GM23338 (cell line): ENCODE measurements around the gene DYNLT3. TPM values are rescaled to one million over a fixed set of nuclear protein-coding genes. Genes with fewer than 3 reads are reported as not detected.
A peak's percentile ranks its signal among the peaks of the same experiment; 100 is the strongest.

ENCODE experiments used
- ATAC-seq: fragments of 200-7000 bp; cut with Tn5 transposase; 3 replicates; pipeline ENCODE4 v1.9.1; 2020
- DNase-seq: peaks from one replicate; pipeline ENCODE4 v3.0.0-alpha.2; 2015; ENCODE audit warnings: low spot score
- H2AFZ ChIP-seq: fragments of 200-600 bp; sonication (generic); 2 replicates; pipeline ENCODE4 v1.8.0; 2016; ENCODE audit warnings: antibody characterized with exemption, mild to moderate bottlenecking, moderate library complexity
- H3F3A ChIP-seq: fragments of 200-600 bp; sonication (generic); replicated peaks from 2 replicates; pipeline ENCODE4 v1.8.0; 2017; ENCODE audit warnings: antibody characterized with exemption, mixed run types, low read depth
- H3K27ac ChIP-seq: fragments of 200-600 bp; sonication (generic); 2 replicates; pipeline ENCODE4 v1.6.1; 2016; ENCODE audit warnings: low read depth
- H3K27me3 ChIP-seq: fragments of 200-600 bp; sonication (generic); 2 replicates; pipeline ENCODE4 v1.8.0; 2016; ENCODE audit warnings: mild to moderate bottlenecking, mixed run types, moderate library complexity; ENCODE audit not compliant: insufficient read depth
- H3K36me3 ChIP-seq: fragments of 200-600 bp; sonication (generic); 2 replicates; pipeline ENCODE4 v1.8.0; 2016; ENCODE audit warnings: mild to moderate bottlenecking; ENCODE audit not compliant: insufficient read depth
- H3K4me1 ChIP-seq: fragments of 200-600 bp; sonication (generic); 2 replicates; pipeline ENCODE4 v1.8.0; 2016; ENCODE audit warnings: mild to moderate bottlenecking, moderate library complexity; ENCODE audit not compliant: insufficient read depth
- H3K4me2 ChIP-seq: fragments of 200-600 bp; sonication (generic); 2 replicates; pipeline ENCODE4 v1.7.1; 2017; ENCODE audit warnings: mixed run types
- H3K4me3 ChIP-seq: fragments of 200-600 bp; sonication (generic); 2 replicates; pipeline ENCODE4 v1.6.1; 2016; ENCODE audit warnings: mixed run types
- H3K79me2 ChIP-seq: fragments of 200-600 bp; sonication (generic); replicated peaks from 2 replicates; pipeline ENCODE4 v1.8.0; 2017; ENCODE audit warnings: mild to moderate bottlenecking; ENCODE audit not compliant: insufficient read depth
- H3K9me2 ChIP-seq: fragments of 200-600 bp; sonication (generic); 2 replicates; pipeline ENCODE4 v1.8.0; 2017; ENCODE audit not compliant: insufficient read depth
- H4K20me1 ChIP-seq: fragments of 200-600 bp; sonication (generic); replicated peaks from 2 replicates; pipeline ENCODE4 v1.8.0; 2017; ENCODE audit warnings: mild to moderate bottlenecking; ENCODE audit not compliant: insufficient read depth
- H3K27ac Mint-ChIP-seq: 2 replicates; pipeline ENCODE4 v1.8.0; 2020; ENCODE audit warnings: inconsistent platforms, mild to moderate bottlenecking, moderate library complexity, mixed read lengths
- H3K27me3 Mint-ChIP-seq: 3 replicates; pipeline ENCODE4 v1.8.0; 2022; ENCODE audit warnings: low read depth, mild to moderate bottlenecking, moderate library complexity, mixed read lengths, inconsistent platforms; ENCODE audit not compliant: insufficient read depth, poor library complexity
- H3K36me3 Mint-ChIP-seq: 3 replicates; pipeline ENCODE4 v1.8.0; 2021; ENCODE audit warnings: low read depth, mild to moderate bottlenecking, inconsistent platforms, moderate library complexity, mixed read lengths
- H3K4me1 Mint-ChIP-seq: 3 replicates; pipeline ENCODE4 v1.8.0; 2020; ENCODE audit warnings: mild to moderate bottlenecking, inconsistent platforms, mixed read lengths
- H3K4me3 Mint-ChIP-seq: 3 replicates; pipeline ENCODE4 v1.8.0; 2021; ENCODE audit warnings: moderate library complexity, mild to moderate bottlenecking, inconsistent platforms, mixed read lengths
- H3K9me3 Mint-ChIP-seq: 3 replicates; pipeline ENCODE4 v1.8.0; 2020; ENCODE audit warnings: moderate library complexity, mild to moderate bottlenecking, inconsistent platforms, mixed read lengths
- CREB1 ChIP-seq: fragments of 250-450 bp; sonication (Bioruptor Pico); IDR thresholded peaks from 2 replicates; pipeline ENCODE4 v1.5.0; 2020; ENCODE audit warnings: low read depth, mild to moderate bottlenecking, moderate library complexity
- JUNB ChIP-seq: IDR thresholded peaks from one replicate; pipeline ENCODE4 v1.6.1; 2016; ENCODE audit warnings: antibody characterized with exemption; ENCODE audit not compliant: unreplicated experiment
- NANOG ChIP-seq: IDR thresholded peaks from 2 replicates; pipeline ENCODE4 v1.6.1; 2016; ENCODE audit warnings: antibody characterized with exemption, borderline replicate concordance
- STAT1 ChIP-seq: IDR thresholded peaks from one replicate; pipeline ENCODE4 v1.6.1; 2016; ENCODE audit warnings: antibody characterized with exemption; ENCODE audit not compliant: unreplicated experiment
- ZNF114 ChIP-seq: fragments of 250-450 bp; sonication (Bioruptor Pico); IDR thresholded peaks from 2 replicates; pipeline ENCODE4 v1.5.0; 2020; ENCODE audit warnings: mild to moderate bottlenecking, moderate library complexity
- ZNF331 ChIP-seq: fragments of 250-450 bp; sonication (Bioruptor Pico); IDR thresholded peaks from 2 replicates; pipeline ENCODE4 v1.5.0; 2020; ENCODE audit warnings: low read depth, mild to moderate bottlenecking, moderate library complexity
- polyA plus RNA-seq: library from polyadenylated mRNA; unstranded; fragments of >200 nt; fragmentation: Nextera tagmentation; extraction: Ambion mirVana; gene quantifications from 2 replicates; pipeline ENCODE4 v1.2.1, GENCODE V29; 2016
- total RNA-seq: library from RNA; depleted of rRNA; stranded (reverse); fragments of >200 nt; shearing (Covaris generic); gene quantifications from 2 replicates; pipeline ENCODE4 v1.2.3, GENCODE V29; 2014
- TF ChIP-seq, protein P1 (sequence below), 2 experiments: fragments of 200-600 bp in 1 of 2; sonication (generic) in 1 of 2; conservative IDR thresholded peaks; 2 replicates each; pipeline versions ENCODE4 v1.5.1 to v1.6.1; 2016 to 2017; ENCODE audit warnings: antibody characterized with exemption in 2 of 2, low read depth in 2 of 2, mild to moderate bottlenecking in 2 of 2, moderate library complexity in 1 of 2
- TF ChIP-seq, protein P2 (sequence below): IDR thresholded peaks from 2 replicates; pipeline ENCODE4 v1.6.1; 2016; ENCODE audit warnings: antibody characterized with exemption

The DYNLT3 gene
- total and polyA plus RNA-seq, 2 experiments from 2014 or later = 6.5 to 8.1 TPM

DNA sequence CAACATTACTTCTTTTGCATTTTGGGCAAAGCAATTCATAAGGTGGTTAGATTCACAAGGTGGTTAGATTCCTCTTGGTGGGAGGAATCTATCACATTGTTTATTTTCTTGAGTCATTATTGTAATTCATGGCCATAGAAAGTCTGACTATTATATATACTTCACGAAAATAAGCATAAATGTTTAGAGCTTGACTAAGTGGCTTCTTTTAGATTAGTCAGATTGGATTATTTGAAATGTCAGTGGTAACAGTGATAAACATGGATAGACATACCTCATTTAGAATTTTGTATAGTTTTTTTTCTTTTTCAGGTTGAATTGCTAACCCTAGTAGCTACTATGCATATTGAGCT, 24.9 kb upstream of the DYNLT3 start:
- H3K27me3 Mint-ChIP-seq = no peaks in the 10 kb centered on the region
- no peaks in the 10 kb centered on the region for H3K27me3 ChIP-seq
- H3K9me3 Mint-ChIP-seq = peaks cover 3% of the 10 kb centered on the region; the same call in 1 of the 3 replicates
- H4K20me1 ChIP-seq = no peaks in the 10 kb centered on the region
- H3K27ac ChIP-seq = no peak overlapping the region
- no peak for DNase-seq
- no peaks in the 10 kb centered on the region for H3K9me2 ChIP-seq
- H3K27ac Mint-ChIP-seq = no peak overlapping the region
- H3K79me2 ChIP-seq = no peaks in the 10 kb centered on the region
- no peak for ATAC-seq
- no peak overlapping the region for H3K4me2 ChIP-seq
- no peak overlapping the region for H3K4me3 ChIP-seq
- no peaks in the 10 kb centered on the region for H3K36me3 Mint-ChIP-seq
- no peak for TF ChIP-seq ZNF114 (CRISPR knock-in tag)
- H3K4me1 Mint-ChIP-seq = no peaks in the 10 kb centered on the region
- H3K4me3 Mint-ChIP-seq = no peak overlapping the region
- H2AFZ ChIP-seq = no peak overlapping the region
- H3K36me3 ChIP-seq = no peaks in the 10 kb centered on the region
- H3F3A ChIP-seq = no peaks in the 10 kb centered on the region
- H3K4me1 ChIP-seq = no peaks in the 10 kb centered on the region

DNA sequence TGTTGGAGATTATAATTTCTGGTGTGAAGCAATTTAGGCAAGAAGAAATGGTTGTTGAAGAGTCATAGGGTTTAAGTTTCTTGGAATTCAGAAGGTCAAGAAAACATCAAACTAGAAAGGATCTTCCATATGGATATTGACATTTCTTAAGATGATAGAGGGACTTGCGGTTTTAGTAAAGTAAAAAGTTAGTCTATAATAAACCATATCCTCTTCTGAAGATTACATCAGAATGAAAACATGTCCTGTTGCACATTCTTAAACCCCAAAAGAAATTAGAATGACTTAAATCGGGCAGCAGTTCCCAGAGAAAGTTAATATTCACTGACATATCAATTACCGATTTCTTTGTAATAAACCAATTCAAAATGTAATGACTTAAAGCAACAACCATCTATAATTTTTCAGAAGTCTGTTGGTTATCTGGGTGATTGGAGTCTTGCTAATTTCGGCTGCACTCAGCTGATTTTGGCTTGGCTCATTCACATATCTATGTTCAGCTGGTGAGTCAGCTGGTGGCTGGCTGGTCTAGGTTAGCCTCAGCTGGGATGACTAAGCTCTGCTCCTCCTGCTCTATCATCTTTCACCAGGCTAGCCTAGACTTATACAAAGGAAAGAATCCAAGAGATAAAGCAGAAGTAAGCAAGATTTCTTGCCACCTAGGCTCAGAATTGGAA, 24.4 kb upstream of the DYNLT3 start:
- H3K27ac Mint-ChIP-seq = no peak overlapping the region
- H3K27ac ChIP-seq = no peak overlapping the region

DNA sequence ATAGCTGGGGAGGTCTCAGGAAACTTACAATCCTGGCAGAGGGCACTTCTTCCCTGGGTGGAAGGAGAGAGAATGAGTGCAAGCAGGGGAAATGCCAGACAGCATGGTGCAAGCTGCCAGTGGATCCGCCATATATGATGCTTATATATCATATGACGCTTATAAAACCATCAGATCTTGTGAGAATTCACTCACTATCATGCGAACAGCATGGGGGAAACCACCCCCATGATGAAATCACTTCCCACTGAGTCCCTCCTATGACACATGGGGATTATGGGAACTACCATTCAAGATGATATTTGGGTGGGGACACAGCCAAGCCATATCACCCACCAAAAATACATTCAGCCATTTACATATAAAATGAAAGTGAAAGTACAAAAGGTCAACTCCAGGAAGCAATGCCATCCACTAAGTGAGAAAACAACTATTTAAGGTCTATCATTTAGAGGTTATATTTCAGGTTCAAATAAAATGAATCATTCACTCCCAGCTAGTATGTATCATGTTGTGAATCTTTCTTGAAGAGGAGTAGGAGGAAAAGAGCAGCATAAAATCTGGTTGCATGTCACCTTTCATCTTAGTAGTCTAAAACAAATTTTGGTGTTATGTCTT, 20.3 kb upstream of the DYNLT3 start:
- Histone ChIP-seq H4K20me1 (no peaks in the 10 kb centered on the region), H3F3A (no peaks in the 10 kb centered on the region), H3K4me3 (no peak overlapping the region), H3K4me1 (no peaks in the 10 kb centered on the region), H3K9me2 (no peaks in the 10 kb centered on the region), H3K27ac (no peak overlapping the region), H3K79me2 (no peaks in the 10 kb centered on the region), H3K4me2 (no peak overlapping the region), H3K27me3 (no peaks in the 10 kb centered on the region), H2AFZ (no peak overlapping the region), H3K36me3 (no peaks in the 10 kb centered on the region)
- Mint-ChIP-seq H3K27me3 (no peaks in the 10 kb centered on the region), H3K4me3 (no peak overlapping the region), H3K27ac (no peak overlapping the region), H3K4me1 (0 out of 3 replicates have a peak, but pooled peaks cover 2% of the 10 kb centered on the region), H3K36me3 (0 out of 3 replicates have a peak, but pooled peaks cover 3% of the 10 kb centered on the region), H3K9me3 (peaks cover 7% of the 10 kb centered on the region; the same call in 2 of the 3 replicates)
- ATAC-seq = no peak
- no peak for DNase-seq
- TF ChIP-seq, protein P1, sequence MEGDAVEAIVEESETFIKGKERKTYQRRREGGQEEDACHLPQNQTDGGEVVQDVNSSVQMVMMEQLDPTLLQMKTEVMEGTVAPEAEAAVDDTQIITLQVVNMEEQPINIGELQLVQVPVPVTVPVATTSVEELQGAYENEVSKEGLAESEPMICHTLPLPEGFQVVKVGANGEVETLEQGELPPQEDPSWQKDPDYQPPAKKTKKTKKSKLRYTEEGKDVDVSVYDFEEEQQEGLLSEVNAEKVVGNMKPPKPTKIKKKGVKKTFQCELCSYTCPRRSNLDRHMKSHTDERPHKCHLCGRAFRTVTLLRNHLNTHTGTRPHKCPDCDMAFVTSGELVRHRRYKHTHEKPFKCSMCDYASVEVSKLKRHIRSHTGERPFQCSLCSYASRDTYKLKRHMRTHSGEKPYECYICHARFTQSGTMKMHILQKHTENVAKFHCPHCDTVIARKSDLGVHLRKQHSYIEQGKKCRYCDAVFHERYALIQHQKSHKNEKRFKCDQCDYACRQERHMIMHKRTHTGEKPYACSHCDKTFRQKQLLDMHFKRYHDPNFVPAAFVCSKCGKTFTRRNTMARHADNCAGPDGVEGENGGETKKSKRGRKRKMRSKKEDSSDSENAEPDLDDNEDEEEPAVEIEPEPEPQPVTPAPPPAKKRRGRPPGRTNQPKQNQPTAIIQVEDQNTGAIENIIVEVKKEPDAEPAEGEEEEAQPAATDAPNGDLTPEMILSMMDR (conservative IDR thresholded peaks at IDR 0.05; ENCODE audit: low read depth in 2 of 2) = no peak
- TF ChIP-seq STAT1 (no peak), NANOG (no peak), JUNB (no peak)
- TF ChIP-seq, protein P2, sequence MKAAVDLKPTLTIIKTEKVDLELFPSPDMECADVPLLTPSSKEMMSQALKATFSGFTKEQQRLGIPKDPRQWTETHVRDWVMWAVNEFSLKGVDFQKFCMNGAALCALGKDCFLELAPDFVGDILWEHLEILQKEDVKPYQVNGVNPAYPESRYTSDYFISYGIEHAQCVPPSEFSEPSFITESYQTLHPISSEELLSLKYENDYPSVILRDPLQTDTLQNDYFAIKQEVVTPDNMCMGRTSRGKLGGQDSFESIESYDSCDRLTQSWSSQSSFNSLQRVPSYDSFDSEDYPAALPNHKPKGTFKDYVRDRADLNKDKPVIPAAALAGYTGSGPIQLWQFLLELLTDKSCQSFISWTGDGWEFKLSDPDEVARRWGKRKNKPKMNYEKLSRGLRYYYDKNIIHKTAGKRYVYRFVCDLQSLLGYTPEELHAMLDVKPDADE = no peak

More for the DNA sequence above, 24.4 kb upstream of the DYNLT3 start:
- Mint-ChIP-seq H3K9me3 (peaks cover 7% of the 10 kb centered on the region; the same call in 2 of the 3 replicates), H3K4me1 (0 out of 3 replicates have a peak, but pooled peaks cover 2% of the 10 kb centered on the region), H3K36me3 (0 out of 3 replicates have a peak, but pooled peaks cover 3% of the 10 kb centered on the region), H3K27me3 (no peaks in the 10 kb centered on the region), H3K4me3 (no peak overlapping the region)
- no peak for TF ChIP-seq CREB1 (CRISPR knock-in tag)
- TF ChIP-seq ZNF331 (CRISPR knock-in tag) = no peak
- TF ChIP-seq, protein P1 (conservative IDR thresholded peaks at IDR 0.05; ENCODE audit: low read depth in 2 of 2) = no peak
- TF ChIP-seq STAT1 = no peak
- Histone ChIP-seq H3K9me2 (no peaks in the 10 kb centered on the region), H3K4me2 (no peak overlapping the region), H4K20me1 (no peaks in the 10 kb centered on the region), H2AFZ (no peak overlapping the region), H3K4me3 (no peak overlapping the region), H3K36me3 (no peaks in the 10 kb centered on the region), H3F3A (no peaks in the 10 kb centered on the region), H3K79me2 (no peaks in the 10 kb centered on the region), H3K4me1 (no peaks in the 10 kb centered on the region), H3K27me3 (no peaks in the 10 kb centered on the region)
- peak; percentile 4 for DNase-seq
- ATAC-seq = no peak
